ENCODE measurements around the gene WSCD2. TPM values are rescaled to one million over a fixed set of nuclear protein-coding genes. Genes with fewer than 3 reads are reported as not detected.

The WSCD2 gene
- total RNA-seq, 1 donor from 2014 or later = not detected

- H3K4me3 ChIP-seq (ENCODE audit: low read depth, low read length) = no peak overlapping the region
- DNase-seq (ENCODE audit: low read depth) = no peak
- TF ChIP-seq CTCF (conservative IDR thresholded peaks at IDR 0.05; ENCODE audit: low read depth, low read length) = peak; percentile 29
Observed at GRCh38 chr12:108099073-108099472, 30.0 kb upstream of the WSCD2 start.

GRCh38 chr12:108099778-108100489, 29.2 kb upstream of the WSCD2 start:
- H3K4me3 ChIP-seq (ENCODE audit: low read depth, low read length) = no peak overlapping the region
- TF ChIP-seq CTCF (conservative IDR thresholded peaks at IDR 0.05; ENCODE audit: low read depth, low read length) = no peak
- no peak for DNase-seq (ENCODE audit: low read depth)

GRCh38 chr12:108101605-108102175, 27.4 kb upstream of the WSCD2 start:
- no peak for DNase-seq (ENCODE audit: low read depth)
- no peak for TF ChIP-seq CTCF (conservative IDR thresholded peaks at IDR 0.05; ENCODE audit: low read depth, low read length)
- no peak overlapping the region for H3K4me3 ChIP-seq (ENCODE audit: low read depth, low read length)

GRCh38 chr12:108102363-108102762, 26.7 kb upstream of the WSCD2 start:
- DNase-seq (ENCODE audit: low read depth) = no peak
- no peak overlapping the region for H3K4me3 ChIP-seq (ENCODE audit: low read depth, low read length)
- no peak for TF ChIP-seq CTCF (conservative IDR thresholded peaks at IDR 0.05; ENCODE audit: low read depth, low read length)

DNA sequence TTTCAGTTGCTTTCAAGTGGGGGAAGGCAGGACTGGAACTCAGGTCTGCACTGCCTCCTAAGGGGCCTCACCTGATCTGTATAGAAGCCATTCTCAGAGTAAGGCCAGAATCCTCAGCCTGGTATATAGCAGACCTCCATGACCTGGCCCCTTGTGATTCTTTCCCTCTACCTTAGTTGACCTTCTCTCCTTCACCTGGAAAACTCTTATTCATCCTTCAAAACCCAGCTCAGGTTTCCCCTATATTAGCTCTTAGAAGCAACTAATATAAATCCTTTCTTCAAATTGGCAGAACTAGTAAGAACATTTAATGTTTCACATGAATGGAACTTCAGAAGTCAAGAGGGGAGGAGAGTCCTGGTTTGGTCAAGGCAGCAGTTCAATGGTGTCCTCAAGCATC, 26.0 kb upstream of the WSCD2 start:
- no peak overlapping the region for H3K4me3 ChIP-seq (ENCODE audit: low read depth, low read length)
- no peak for DNase-seq (ENCODE audit: low read depth)
- no peak for TF ChIP-seq CTCF (conservative IDR thresholded peaks at IDR 0.05; ENCODE audit: low read depth, low read length)

DNA sequence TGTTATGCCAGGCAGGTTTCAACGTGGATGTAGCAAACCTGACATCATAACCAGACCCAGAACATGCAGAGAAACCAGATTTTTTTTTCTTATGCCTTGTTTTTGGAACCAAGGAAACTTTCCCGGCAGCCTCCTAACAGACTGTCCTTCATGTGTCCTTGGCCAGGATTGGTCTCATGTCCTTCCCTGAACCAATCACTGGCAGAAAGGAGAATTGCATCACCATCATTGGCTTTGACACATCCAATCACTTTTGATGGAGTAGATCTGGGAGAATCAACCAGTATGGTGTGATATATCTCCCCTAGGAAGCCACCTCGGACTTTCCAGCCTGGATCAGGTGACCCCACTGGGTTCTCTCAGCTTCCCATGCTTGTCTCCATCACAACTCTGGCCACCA, 25.6 kb upstream of the WSCD2 start:
- H3K4me3 ChIP-seq (ENCODE audit: low read depth, low read length) = no peak overlapping the region
- DNase-seq (ENCODE audit: low read depth) = no peak
- no peak for TF ChIP-seq CTCF (conservative IDR thresholded peaks at IDR 0.05; ENCODE audit: low read depth, low read length)

DNA sequence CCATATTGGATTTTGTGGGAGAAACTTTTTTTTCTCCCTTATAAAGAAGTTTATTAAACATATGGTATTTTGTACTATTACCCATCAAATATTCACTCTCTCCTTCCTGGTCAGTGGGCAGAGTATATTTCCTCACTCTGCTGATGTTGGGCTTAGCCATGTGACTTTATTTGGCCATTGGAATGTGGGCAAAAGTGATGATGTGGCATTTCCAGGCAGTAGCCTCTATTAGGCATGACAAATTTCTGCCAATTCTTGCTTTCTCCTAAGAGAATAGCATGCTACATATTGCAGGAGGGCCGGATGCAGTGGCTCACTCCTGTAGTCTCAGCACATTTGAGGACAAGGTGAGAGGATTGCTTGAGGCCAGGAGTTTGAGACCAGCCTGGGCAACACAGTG, 24.4 kb upstream of the WSCD2 start:
- no peak overlapping the region for H3K4me3 ChIP-seq (ENCODE audit: low read depth, low read length)
- DNase-seq (ENCODE audit: low read depth) = no peak
- no peak for TF ChIP-seq CTCF (conservative IDR thresholded peaks at IDR 0.05; ENCODE audit: low read depth, low read length)

Measured in epithelial cell of proximal tubule (primary cell).